ENCODE measurements around the gene MR1.

Gene MR1

GRCh38 chr1:181103399-181103798 is 69.6 kb downstream of the MR1 start:
- no peaks in the 10 kb centered on the region for H3K36me3 ChIP-seq (ENCODE audit: control insufficient read depth, insufficient read depth, low read length)
- H3K9ac ChIP-seq (ENCODE audit: low read length): no peak overlapping the region
- H3K27ac ChIP-seq (ENCODE audit: low read depth, low read length): no peak overlapping the region
- H3K4me3 ChIP-seq (ENCODE audit: low read length): no peak overlapping the region
- H3K4me1 ChIP-seq (ENCODE audit: control insufficient read depth, insufficient read depth, low read length): peaks cover 13% of the 10 kb centered on the region
- no peaks in the 10 kb centered on the region for H3K27me3 ChIP-seq (ENCODE audit: control insufficient read depth, insufficient read depth, low read length)

GRCh38 chr1:181104042-181104789 is 70.4 kb downstream of the MR1 start:
- no peaks in the 10 kb centered on the region for H3K27me3 ChIP-seq (ENCODE audit: control insufficient read depth, insufficient read depth, low read length)
- H3K9ac ChIP-seq (ENCODE audit: low read length): peak overlapping the region; percentile 59
- H3K4me3 ChIP-seq (ENCODE audit: low read length): peak overlapping the region; percentile 86
- H3K27ac ChIP-seq (ENCODE audit: low read depth, low read length): peak overlapping the region; percentile 89
- peaks cover 13% of the 10 kb centered on the region for H3K4me1 ChIP-seq (ENCODE audit: control insufficient read depth, insufficient read depth, low read length)
- H3K36me3 ChIP-seq (ENCODE audit: control insufficient read depth, insufficient read depth, low read length): no peaks in the 10 kb centered on the region

- Histone ChIP-seq H3K9ac (ENCODE audit: low read length) (peak overlapping the region; percentile 59), H3K27ac (ENCODE audit: low read depth, low read length) (peak overlapping the region; percentile 89), H3K4me3 (ENCODE audit: low read length) (peak overlapping the region; percentile 86), H3K36me3 (ENCODE audit: control insufficient read depth, insufficient read depth, low read length) (no peaks in the 10 kb centered on the region), H3K27me3 (ENCODE audit: control insufficient read depth, insufficient read depth, low read length) (no peaks in the 10 kb centered on the region), H3K4me1 (ENCODE audit: control insufficient read depth, insufficient read depth, low read length) (peaks cover 13% of the 10 kb centered on the region)
Measured at GRCh38 chr1:181104790-181105133, 71.0 kb downstream of the MR1 start.

GRCh38 chr1:181105134-181106021 is 71.6 kb downstream of the MR1 start:
- peak overlapping the region; percentile 89 for H3K27ac ChIP-seq (ENCODE audit: low read depth, low read length)
- H3K4me3 ChIP-seq (ENCODE audit: low read length): peak overlapping the region; percentile 86
- no peaks in the 10 kb centered on the region for H3K27me3 ChIP-seq (ENCODE audit: control insufficient read depth, insufficient read depth, low read length)
- H3K36me3 ChIP-seq (ENCODE audit: control insufficient read depth, insufficient read depth, low read length): no peaks in the 10 kb centered on the region
- peak overlapping the region; percentile 59 for H3K9ac ChIP-seq (ENCODE audit: low read length)
- peaks cover 10% of the 10 kb centered on the region for H3K4me1 ChIP-seq (ENCODE audit: control insufficient read depth, insufficient read depth, low read length)

- no peak overlapping the region for H3K9ac ChIP-seq (ENCODE audit: low read length)
- peak overlapping the region; percentile 56 for H3K27ac ChIP-seq (ENCODE audit: low read depth, low read length)
- H3K4me1 ChIP-seq (ENCODE audit: control insufficient read depth, insufficient read depth, low read length): peaks cover 10% of the 10 kb centered on the region
- H3K36me3 ChIP-seq (ENCODE audit: control insufficient read depth, insufficient read depth, low read length): no peaks in the 10 kb centered on the region
- H3K4me3 ChIP-seq (ENCODE audit: low read length): peak overlapping the region; percentile 59
- no peaks in the 10 kb centered on the region for H3K27me3 ChIP-seq (ENCODE audit: control insufficient read depth, insufficient read depth, low read length)
Measured at GRCh38 chr1:181106022-181106312, 72.2 kb downstream of the MR1 start.

GRCh38 chr1:181106479-181106878 is 72.7 kb downstream of the MR1 start:
- Histone ChIP-seq H3K4me3 (ENCODE audit: low read length) (no peak overlapping the region), H3K27me3 (ENCODE audit: control insufficient read depth, insufficient read depth, low read length) (no peaks in the 10 kb centered on the region), H3K9ac (ENCODE audit: low read length) (no peak overlapping the region), H3K36me3 (ENCODE audit: control insufficient read depth, insufficient read depth, low read length) (no peaks in the 10 kb centered on the region), H3K4me1 (ENCODE audit: control insufficient read depth, insufficient read depth, low read length) (peaks cover 10% of the 10 kb centered on the region), H3K27ac (ENCODE audit: low read depth, low read length) (no peak overlapping the region)

GRCh38 chr1:181107711-181108110 is 73.9 kb downstream of the MR1 start:
- Histone ChIP-seq H3K36me3 (ENCODE audit: control insufficient read depth, insufficient read depth, low read length) (no peaks in the 10 kb centered on the region), H3K4me3 (ENCODE audit: low read length) (no peak overlapping the region), H3K27me3 (ENCODE audit: control insufficient read depth, insufficient read depth, low read length) (no peaks in the 10 kb centered on the region), H3K4me1 (ENCODE audit: control insufficient read depth, insufficient read depth, low read length) (peaks cover 10% of the 10 kb centered on the region), H3K27ac (ENCODE audit: low read depth, low read length) (no peak overlapping the region), H3K9ac (ENCODE audit: low read length) (no peak overlapping the region)

GRCh38 chr1:181108304-181108867 is 74.6 kb downstream of the MR1 start:
- no peaks in the 10 kb centered on the region for H3K27me3 ChIP-seq (ENCODE audit: control insufficient read depth, insufficient read depth, low read length)
- no peak overlapping the region for H3K4me3 ChIP-seq (ENCODE audit: low read length)
- H3K9ac ChIP-seq (ENCODE audit: low read length): no peak overlapping the region
- no peaks in the 10 kb centered on the region for H3K36me3 ChIP-seq (ENCODE audit: control insufficient read depth, insufficient read depth, low read length)
- H3K27ac ChIP-seq (ENCODE audit: low read depth, low read length): no peak overlapping the region
- H3K4me1 ChIP-seq (ENCODE audit: control insufficient read depth, insufficient read depth, low read length): peaks cover 10% of the 10 kb centered on the region

GRCh38 chr1:181110013-181110412 is 76.2 kb downstream of the MR1 start:
- Histone ChIP-seq H3K36me3 (ENCODE audit: control insufficient read depth, insufficient read depth, low read length) (no peaks in the 10 kb centered on the region), H3K27me3 (ENCODE audit: control insufficient read depth, insufficient read depth, low read length) (no peaks in the 10 kb centered on the region), H3K9ac (ENCODE audit: low read length) (no peak overlapping the region), H3K4me1 (ENCODE audit: control insufficient read depth, insufficient read depth, low read length) (no peaks in the 10 kb centered on the region), H3K4me3 (ENCODE audit: low read length) (no peak overlapping the region), H3K27ac (ENCODE audit: low read depth, low read length) (no peak overlapping the region)
